Measurements from ENCODE around the gene TTC39C.

GRCh38 chr18:24014062-24014985 is at the start of gene TTC39C:
- no peak for TF ChIP-seq CTCF (IDR thresholded peaks at IDR 0.05; ENCODE audit: low read depth, low read length)
- TF ChIP-seq MAX (IDR thresholded peaks at IDR 0.05; ENCODE audit: low read depth, low read length), result no peak

All from NB4 (cell line).